Right lobe of liver (tissue), 6 donors: ENCODE measurements around the gene SLC25A26. TPM values are rescaled to one million over a fixed set of nuclear protein-coding genes. Genes with fewer than 3 reads are reported as not detected.

Source experiments
- ATAC-seq, 4 donors: fragments of 200-7000 bp; cut with Tn5 transposase; one replicate each; pipeline ENCODE4 v1.9.1; 2020; ENCODE audit warnings: mild to moderate bottlenecking in 4 of 4, moderate library complexity in 4 of 4
- DNase-seq, 3 donors: peaks; one replicate each; pipeline ENCODE4 v3.0.0-alpha.2; 2020
- H3K27ac ChIP-seq, 3 donors: fragments of 200-600 bp; one replicate each; pipeline ENCODE4 v1.8.0; 2022
- H3K27me3 ChIP-seq, 2 donors: fragments of 200-600 bp; one replicate each; pipeline ENCODE4 v1.8.0; 2022
- H3K36me3 ChIP-seq, 4 donors: fragments of 200-600 bp; sonication (generic) in 1 of 4; one replicate each; pipeline versions ENCODE4 v1.5.1 to v1.8.0; 2017 to 2022; ENCODE audit warnings: control low read depth in 1 of 4
- H3K4me1 ChIP-seq, 4 donors: fragments of 200-600 bp; sonication (generic) in 1 of 4; one replicate each; pipeline versions ENCODE4 v1.5.1 to v1.8.0; 2017 to 2022; ENCODE audit warnings: control low read depth in 1 of 4
- H3K4me3 ChIP-seq, 3 donors: fragments of 200-600 bp; one replicate each; pipeline ENCODE4 v1.8.0; 2022
- H3K9me3 ChIP-seq, 4 donors: fragments of 200-600 bp; sonication (generic) in 1 of 4; one replicate each; pipeline versions ENCODE4 v1.5.1 to v1.8.0; 2017 to 2022; ENCODE audit warnings: control low read depth in 1 of 4
- CTCF ChIP-seq, 4 donors: fragments of 200-600 bp in 3 of 4; fragments of 450-650 bp in 1 of 4; IDR thresholded peaks; one replicate each; pipeline versions ENCODE4 v1.5.1 to v1.8.0; 2016 to 2022; ENCODE audit warnings: antibody characterized with exemption in 4 of 4, mild to moderate bottlenecking in 2 of 4
- POLR2A ChIP-seq: fragments of 450-650 bp; IDR thresholded peaks from one replicate; pipeline ENCODE4 v1.6.1; 2017; ENCODE audit warnings: antibody characterized with exemption, mild to moderate bottlenecking
- WGBS: methylation state at CpG from one replicate; pipeline ENCODE4 v1.1.6; 2018; ENCODE audit warnings: low coverage, low lambda C conversion rate; ENCODE audit not compliant: insufficient coverage; ENCODE audit errors: missing lambda C conversion rate; 5-methylcytosine and 5-hydroxymethylcytosine counted together
- intact Hi-C, 2 donors: fragments of 100-400 bp; cut with DNase I; formaldehyde crosslinking; loops; one replicate each; pipeline versions ENCODE4 v1.11.2 to v1.14.1; 2022
- total RNA-seq, 6 experiments: library from RNA; depleted of rRNA in 2 of 6; stranded (reverse); fragments of >200 nt in 2 of 6; fragmentation: NEBNext Ultra II Directional in 3 of 6; extraction: Animal tissue kit (Norgen Biotek cat#: 25700) in 3 of 6; gene quantifications; one replicate each; pipeline versions ENCODE4 v1.1.0 to v1.2.4, GENCODE V29; 2016 to 2023
- donor health status: DM: no; HTN: yes; CAD: no.
- donor health status: DM: no; HTN: no; CAD: no.
- donor health status: DM: no; HTN: no; CAD: no.
- donor health status: DM: no; HTN: yes; CAD: no.
- donor health status: DM: no; HTN: yes; CAD: no.

Gene SLC25A26
- total RNA-seq, 6 experiments from 2014 or later = 11.2 to 17.4 (median 12.8) TPM

DNA sequence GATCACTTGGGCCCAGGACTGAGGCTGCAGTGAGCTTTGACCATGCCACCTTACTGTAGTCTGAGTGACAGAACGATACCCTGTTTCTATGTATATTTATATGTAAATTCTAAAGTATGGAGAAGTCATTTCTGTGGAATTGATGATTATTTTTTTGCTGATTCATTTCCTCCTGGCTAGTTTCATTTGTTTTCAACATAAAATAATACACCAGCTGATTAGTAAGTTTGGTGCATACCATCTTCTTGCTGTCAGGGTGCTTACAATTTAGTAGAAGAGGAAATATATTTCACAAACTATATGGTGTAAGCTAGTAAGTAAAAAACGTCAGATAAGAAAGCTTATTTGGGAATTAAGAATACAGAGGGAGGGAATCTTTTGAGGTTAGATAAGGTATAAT lies 36.0 kb downstream of the SLC25A26 start:
- intact Hi-C loops = loop anchor here in 1 of 2 donors (10.0 kb wide), 1 partner anchor 558 kb away; no protein-coding TSS in a partner anchor
- TF ChIP-seq CTCF (IDR thresholded peaks at IDR 0.05) = no peak
- no peak for TF ChIP-seq POLR2A
- DNase-seq (no peak), ATAC-seq (no peak)
- Histone ChIP-seq H3K4me1 (no peaks in the 10 kb centered on the region), H3K27ac (no peak overlapping the region), H3K36me3 (no peaks in the 10 kb centered on the region), H3K27me3 (no peaks in the 10 kb centered on the region), H3K4me3 (no peak overlapping the region), H3K9me3 (no peaks in the 10 kb centered on the region)
- WGBS = 73% methylated on average over 2 of the region's 2 CpGs

DNA sequence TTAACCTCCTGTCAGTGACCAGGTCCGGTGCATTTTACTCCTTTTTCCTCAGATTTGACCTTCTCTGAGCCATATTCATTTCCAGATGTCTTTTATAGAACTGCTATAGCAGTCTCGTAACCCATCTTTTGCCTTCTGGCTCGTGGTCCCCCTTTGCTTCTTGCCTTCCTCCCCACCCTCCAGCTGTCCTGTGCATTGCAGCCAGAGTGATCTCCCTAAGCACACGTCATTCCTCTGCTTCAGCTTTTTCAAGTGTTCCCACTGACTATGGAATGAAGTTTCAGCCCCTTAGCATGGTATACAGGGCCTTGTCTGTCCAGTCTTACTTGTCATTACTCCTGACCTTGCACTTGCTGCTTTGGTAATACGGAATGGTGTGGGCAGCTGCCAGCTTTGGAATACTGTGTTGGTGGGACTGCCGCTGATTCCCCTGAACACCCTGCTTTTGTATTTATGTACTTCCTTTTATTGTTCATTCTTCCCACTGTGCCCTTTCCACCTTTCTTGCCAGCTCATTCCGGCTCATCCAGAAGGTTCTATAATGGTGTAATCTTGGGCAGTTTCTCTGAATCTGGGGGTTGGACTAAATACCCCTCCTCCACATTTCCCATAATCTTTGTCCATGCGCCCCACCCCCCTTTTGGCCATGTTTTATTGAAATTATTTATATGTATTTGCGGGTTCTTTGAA lies 38.9 kb downstream of the SLC25A26 start:
- TF ChIP-seq CTCF (IDR thresholded peaks at IDR 0.05) = no peak
- no peak for TF ChIP-seq POLR2A
- Histone ChIP-seq H3K27me3 (no peaks in the 10 kb centered on the region), H3K9me3 (no peaks in the 10 kb centered on the region), H3K36me3 (peaks cover 0 to 3% (median 0%) of the 10 kb centered on the region in 4 donors), H3K4me1 (no peaks in the 10 kb centered on the region), H3K27ac (no peak overlapping the region), H3K4me3 (no peak overlapping the region)
- intact Hi-C loops = loop anchor here in 1 of 2 donors (10.0 kb wide), 1 partner anchor 555 kb away; no protein-coding TSS in a partner anchor
- DNase-seq (no peak), ATAC-seq (no peak)
- 89% methylated on average over 9 of the region's 9 CpGs for WGBS

- ATAC-seq = no peak
- H3K4me1 ChIP-seq = no peaks in the 10 kb centered on the region
- no peaks in the 10 kb centered on the region for H3K27me3 ChIP-seq
- WGBS = 87% methylated on average over 3 of the region's 4 CpGs
- no peaks in the 10 kb centered on the region for H3K9me3 ChIP-seq
- no peak overlapping the region for H3K4me3 ChIP-seq
- DNase-seq = no peak
- peaks cover 0 to 3% (median 0%) of the 10 kb centered on the region in 4 donors for H3K36me3 ChIP-seq
- intact Hi-C loops = no loop called here
- no peak for TF ChIP-seq CTCF (IDR thresholded peaks at IDR 0.05)
- no peak for TF ChIP-seq POLR2A
- H3K27ac ChIP-seq = no peak overlapping the region
These were observed 39.6 kb downstream of the SLC25A26 start for GRCh38 chr3:66260431-66260830.

- no peaks in the 10 kb centered on the region for H3K9me3 ChIP-seq
- no peak overlapping the region for H3K4me3 ChIP-seq
- WGBS = 98% methylated on average over 4 of the region's 4 CpGs
- ATAC-seq (no peak), DNase-seq (no peak)
- no peaks in the 10 kb centered on the region for H3K4me1 ChIP-seq
- H3K27me3 ChIP-seq = no peaks in the 10 kb centered on the region
- peaks cover 0 to 3% (median 0%) of the 10 kb centered on the region in 4 donors for H3K36me3 ChIP-seq
- intact Hi-C loops = no loop called here
- TF ChIP-seq CTCF (IDR thresholded peaks at IDR 0.05) = no peak
- no peak for TF ChIP-seq POLR2A
- H3K27ac ChIP-seq = no peak overlapping the region
These were observed 40.6 kb downstream of the SLC25A26 start for GRCh38 chr3:66261355-66261754.
